Neural cell (in vitro differentiated cells): ENCODE results near the gene CTCF. TPM values are rescaled to one million over a fixed set of nuclear protein-coding genes. Genes with fewer than 3 reads are reported as not detected.

Experiments
- H2AFZ ChIP-seq: fragments of 200-600, 300-800 bp; sonication (generic), shearing (Covaris generic); 2 replicates; pipeline ENCODE4 v1.6.0; 2014; ENCODE audit warnings: low read depth, mild to moderate bottlenecking, antibody characterized with exemption, low read length, moderate library complexity
- H3F3A ChIP-seq: fragments of 200-600 bp; shearing (Covaris generic); 2 replicates; pipeline ENCODE4 v1.6.1; 2016; ENCODE audit warnings: mild to moderate bottlenecking, moderate library complexity, mixed read lengths, antibody characterized with exemption, low read length; ENCODE audit not compliant: insufficient read depth, poor library complexity, severe bottlenecking
- H3K27ac ChIP-seq: fragments of 200-600, 300-800 bp; sonication (generic), shearing (Covaris generic); 2 replicates; pipeline ENCODE4 v1.5.1; 2014; ENCODE audit warnings: mild to moderate bottlenecking, low read length, moderate library complexity
- H3K27me3 ChIP-seq: fragments of 300-800, 200-600 bp; sonication (generic), shearing (Covaris generic); 2 replicates; pipeline ENCODE4 v1.6.0; 2014; ENCODE audit warnings: mild to moderate bottlenecking, low read depth, low read length, moderate library complexity; ENCODE audit not compliant: insufficient read depth
- H3K36me3 ChIP-seq: fragments of 300-800, 200-600 bp; sonication (generic), shearing (Covaris generic); 2 replicates; pipeline ENCODE4 v1.5.1; 2014; ENCODE audit warnings: mild to moderate bottlenecking, antibody characterized with exemption, low read length, moderate library complexity; ENCODE audit not compliant: insufficient read depth
- H3K4me2 ChIP-seq: fragments of 300-800, 200-600 bp; sonication (generic), shearing (Covaris generic); 2 replicates; pipeline ENCODE4 v1.6.0; 2014; ENCODE audit warnings: mild to moderate bottlenecking, low read length
- H3K4me3 ChIP-seq: fragments of 300-800, 200-600 bp; sonication (generic), shearing (Covaris generic); 2 replicates; pipeline ENCODE4 v1.5.1; 2014; ENCODE audit warnings: mild to moderate bottlenecking, low read length, moderate library complexity
- H3K79me2 ChIP-seq: fragments of 200-600 bp; shearing (Covaris generic); replicated peaks from 2 replicates; pipeline ENCODE4 v1.6.0; 2014; ENCODE audit warnings: mild to moderate bottlenecking, low read length, moderate library complexity; ENCODE audit not compliant: insufficient read depth
- H3K9ac ChIP-seq: fragments of 300-800, 200-600 bp; sonication (generic), shearing (Covaris generic); 2 replicates; pipeline ENCODE4 v1.6.1; 2016; ENCODE audit warnings: mild to moderate bottlenecking, low read length, mixed read lengths
- H3K9me2 ChIP-seq: fragments of 200-600 bp; shearing (Covaris generic); 2 replicates; pipeline ENCODE4 v1.6.1; 2016; ENCODE audit warnings: mild to moderate bottlenecking, low read length, mixed read lengths; ENCODE audit not compliant: insufficient read depth
- H3K9me3 ChIP-seq: fragments of 200-600, 300-800 bp; sonication (generic), shearing (Covaris generic); 2 replicates; pipeline ENCODE4 v1.6.1; 2016; ENCODE audit warnings: mild to moderate bottlenecking, mixed run types, low read length, moderate library complexity, mixed read lengths
- H4K20me1 ChIP-seq: fragments of 200-600 bp; shearing (Covaris generic); 2 replicates; pipeline ENCODE4 v1.6.1; 2016; ENCODE audit warnings: mild to moderate bottlenecking, mixed run types; ENCODE audit not compliant: insufficient read depth
- CTCF ChIP-seq: fragments of 450-650 bp; IDR thresholded peaks from 2 replicates; pipeline ENCODE4 v1.5.1; 2014; ENCODE audit warnings: antibody characterized with exemption, mild to moderate bottlenecking, moderate library complexity; ENCODE audit not compliant: poor library complexity, severe bottlenecking
- EP300 ChIP-seq: fragments of 450-650 bp; conservative IDR thresholded peaks from 2 replicates; pipeline ENCODE4 v1.6.1; 2014; ENCODE audit warnings: antibody characterized with exemption, mild to moderate bottlenecking, moderate library complexity; ENCODE audit not compliant: poor library complexity, severe bottlenecking
- EZH2 ChIP-seq: fragments of 200-600, 300-800 bp; shearing (Covaris generic), sonication (generic); IDR thresholded peaks from 2 replicates; pipeline ENCODE4 v1.6.1; 2014; ENCODE audit warnings: antibody characterized with exemption, low read length, borderline replicate concordance, mild to moderate bottlenecking; ENCODE audit not compliant: insufficient read depth, poor library complexity, severe bottlenecking
- MXI1 ChIP-seq: fragments of 450-650 bp; conservative IDR thresholded peaks from 2 replicates; pipeline ENCODE4 v1.6.1; 2014; ENCODE audit warnings: antibody characterized with exemption, mild to moderate bottlenecking; ENCODE audit not compliant: poor library complexity, severe bottlenecking
- POLR2AphosphoS5 ChIP-seq: IDR thresholded peaks from 2 replicates; pipeline ENCODE4 v1.6.1; 2012
- RAD21 ChIP-seq: fragments of 450-650 bp; conservative IDR thresholded peaks from 2 replicates; pipeline ENCODE4 v1.6.1; 2014; ENCODE audit warnings: antibody characterized with exemption, mild to moderate bottlenecking, moderate library complexity
- REST ChIP-seq: IDR thresholded peaks from 2 replicates; pipeline ENCODE4 v1.6.1; 2012; ENCODE audit warnings: borderline replicate concordance
- SMC3 ChIP-seq: fragments of 450-650 bp; conservative IDR thresholded peaks from 2 replicates; pipeline ENCODE4 v1.6.1; 2014; ENCODE audit warnings: antibody characterized with exemption, mild to moderate bottlenecking, moderate library complexity; ENCODE audit not compliant: poor library complexity
- TAF1 ChIP-seq: IDR thresholded peaks from 2 replicates; pipeline ENCODE4 v1.6.1; 2012; ENCODE audit warnings: low read depth
- polyA plus RNA-seq: library from polyadenylated mRNA; depleted of rRNA; stranded (reverse); fragments of >200 nt; gene quantifications from 2 replicates; pipeline ENCODE4 v1.2.3, GENCODE V29; 2014

CTCF gene
- polyA plus RNA-seq, 1 donor from 2014 or later: 42.8 TPM

- H3F3A ChIP-seq: no peaks in the 10 kb centered on the region
- H3K79me2 ChIP-seq: no peaks in the 10 kb centered on the region
- TF ChIP-seq EZH2 (no peak), EP300 (no peak), REST (no peak), POLR2AphosphoS5 (no peak), TAF1 (no peak), MXI1 (no peak), RAD21 (no peak), CTCF (no peak)
- H3K9me3 ChIP-seq: no peaks in the 10 kb centered on the region
- H3K4me2 ChIP-seq: no peak overlapping the region
- no peaks in the 10 kb centered on the region for H3K36me3 ChIP-seq
- H3K4me3 ChIP-seq: peak overlapping the region; percentile 97
- H2AFZ ChIP-seq: no peak overlapping the region
- H3K9ac ChIP-seq: peak overlapping the region; percentile 80
- H3K27ac ChIP-seq: no peak overlapping the region
- no peaks in the 10 kb centered on the region for H4K20me1 ChIP-seq
- peaks cover 35% of the 10 kb centered on the region for H3K27me3 ChIP-seq
- no peaks in the 10 kb centered on the region for H3K9me2 ChIP-seq
Observed at GRCh38 chr16:67652578-67653127, 90.3 kb downstream of the CTCF start.

GRCh38 chr16:67653128-67653788, 90.9 kb downstream of the CTCF start:
- Histone ChIP-seq H3K4me2 (peak overlapping the region; percentile 37), H3K79me2 (no peaks in the 10 kb centered on the region), H2AFZ (no peak overlapping the region), H3K9me2 (no peaks in the 10 kb centered on the region), H4K20me1 (no peaks in the 10 kb centered on the region), H3K4me3 (peak overlapping the region; percentile 97), H3K9ac (peak overlapping the region; percentile 80), H3K27ac (no peak overlapping the region), H3F3A (no peaks in the 10 kb centered on the region), H3K36me3 (no peaks in the 10 kb centered on the region), H3K9me3 (no peaks in the 10 kb centered on the region), H3K27me3 (peaks cover 35% of the 10 kb centered on the region)
- TF ChIP-seq CTCF (peak; percentile 70), RAD21 (no peak), TAF1 (no peak), MXI1 (peak; percentile 78), POLR2AphosphoS5 (peak; percentile 62), SMC3 (peak; percentile 47)
